GM19452 (cell line): ENCODE measurements around the gene ANO2.
"Not testable (repeated sequence)": the region's sequence is repeated elsewhere in the genome, so short reads cannot be mapped to it uniquely, and the experiment has no call there.

Source experiments
- ATAC-seq: cut with Tn5 transposase; IDR thresholded peaks from one replicate; pipeline ENCODE4 v1.9.1; 2021; ENCODE audit not compliant: unreplicated experiment

The ANO2 gene

GRCh38 chr12:5561057-5561456, 384.0 kb downstream of the ANO2 start:
- no peak for ATAC-seq

- no peak for ATAC-seq
Observed at GRCh38 chr12:5560265-5560664, 384.8 kb downstream of the ANO2 start.

- ATAC-seq = no peak
Observed at GRCh38 chr12:5557906-5558305, 387.2 kb downstream of the ANO2 start.

- no peak for ATAC-seq
Observed at GRCh38 chr12:5556946-5557673, 387.9 kb downstream of the ANO2 start.

GRCh38 chr12:5556033-5556614, 388.9 kb downstream of the ANO2 start:
- no peak for ATAC-seq

GRCh38 chr12:5554711-5555110, 390.3 kb downstream of the ANO2 start:
- ATAC-seq = no peak

- ATAC-seq = no peak
Observed at GRCh38 chr12:5549011-5549410, 396.0 kb downstream of the ANO2 start.

GRCh38 chr12:5548152-5548943, 396.7 kb downstream of the ANO2 start:
- no peak for ATAC-seq

GRCh38 chr12:5546616-5547015, 398.4 kb downstream of the ANO2 start:
- no peak for ATAC-seq

GRCh38 chr12:5537771-5538170, 407.3 kb downstream of the ANO2 start:
- ATAC-seq = no peak

- not testable (repeated sequence) for ATAC-seq
Observed at GRCh38 chr12:5537026-5537615, 407.9 kb downstream of the ANO2 start.

GRCh38 chr12:5535541-5535940, 409.5 kb downstream of the ANO2 start:
- ATAC-seq = no peak

- no peak for ATAC-seq
Observed at GRCh38 chr12:5534426-5535199, 410.4 kb downstream of the ANO2 start.

GRCh38 chr12:5533368-5533767, 411.7 kb downstream of the ANO2 start:
- ATAC-seq = no peak

GRCh38 chr12:5525783-5526367, 419.2 kb downstream of the ANO2 start:
- ATAC-seq = no peak

- ATAC-seq = no peak
Observed at GRCh38 chr12:5524769-5525436, 420.2 kb downstream of the ANO2 start.

- ATAC-seq = no peak
Observed at GRCh38 chr12:5524116-5524768, 420.8 kb downstream of the ANO2 start.

GRCh38 chr12:5523396-5524115, 421.5 kb downstream of the ANO2 start:
- no peak for ATAC-seq
